Naive thymus-derived CD8-positive, alpha-beta T cell (primary cell): ENCODE data around the gene TNFRSF19. TPM values are rescaled to one million over a fixed set of nuclear protein-coding genes. Genes with fewer than 3 reads are reported as not detected.
"Not testable (repeated sequence)": the region's sequence is repeated elsewhere in the genome, so short reads cannot be mapped to it uniquely, and the experiment has no call there.

Experiments
- ATAC-seq, 2 donors: fragments of 150-1000 bp; cut with Tn5 transposase in 1 of 2; sonication (Bioruptor Pico), chemical (Tn5 transposase) in 1 of 2; 1 replicate in 1 of 2; 2 replicates in 1 of 2; pipeline ENCODE4 v1.10.0; 2021; ENCODE audit warnings: mild to moderate bottlenecking in 2 of 2, moderate library complexity in 2 of 2
- POLR2A ChIA-PET: fragments of 350-600 bp; sonication (Branson Sonifier 250); formaldehyde crosslinking; loops from one replicate; lab custom pipeline; 2021; ENCODE audit warnings: antibody characterized with exemption; lab: Charles Lee
- DNase-seq, 10 donors: peaks; one replicate each; pipeline versions ENCODE4 v3.0.0 to v3.0.0-alpha.2; 2020 to 2022
- H3K27ac Mint-ChIP-seq, 10 donors: one replicate each; pipeline ENCODE4 v1.8.0; 2020 to 2022; ENCODE audit warnings: mild to moderate bottlenecking in 10 of 10, mixed read lengths in 10 of 10, moderate library complexity in 4 of 10, inconsistent platforms in 1 of 10
- H3K27me3 Mint-ChIP-seq, 5 donors: one replicate each; pipeline ENCODE4 v1.8.0; 2021 to 2022; ENCODE audit warnings: mixed read lengths in 5 of 5
- H3K36me3 Mint-ChIP-seq, 3 donors: one replicate each; pipeline ENCODE4 v1.8.0; 2020 to 2022; ENCODE audit warnings: mixed read lengths in 3 of 3, mild to moderate bottlenecking in 2 of 3, inconsistent platforms in 1 of 3
- H3K4me1 Mint-ChIP-seq, 4 donors: one replicate each; pipeline ENCODE4 v1.8.0; 2021 to 2022; ENCODE audit warnings: mixed read lengths in 4 of 4
- H3K4me3 Mint-ChIP-seq, 10 donors: one replicate each; pipeline ENCODE4 v1.8.0; 2020 to 2022; ENCODE audit warnings: mild to moderate bottlenecking in 10 of 10, mixed read lengths in 10 of 10, moderate library complexity in 6 of 10, inconsistent platforms in 1 of 10
- H3K9me3 Mint-ChIP-seq, 9 donors: one replicate each; pipeline ENCODE4 v1.8.0; 2020 to 2022; ENCODE audit warnings: mixed read lengths in 9 of 9, mild to moderate bottlenecking in 3 of 9, inconsistent platforms in 1 of 9, moderate library complexity in 1 of 9
- polyA plus RNA-seq, 3 donors: library from polyadenylated mRNA; unstranded; fragments of 300-500 nt; fragmentation: Illumina TruSeq; gene quantifications; one replicate each; pipeline ENCODE4 v1.2.3, GENCODE V29; 2021
- total RNA-seq, 8 experiments: library from RNA in 2 of 8; stranded (reverse) in 2 of 8; gene quantifications; one replicate each; pipeline ENCODE4 v1.2.3 and lab custom pipeline; 2021 to 2026

TNFRSF19 gene
- total and polyA plus RNA-seq, 5 experiments from 2014 or later = 0.16 TPM; not detected in 4

DNA sequence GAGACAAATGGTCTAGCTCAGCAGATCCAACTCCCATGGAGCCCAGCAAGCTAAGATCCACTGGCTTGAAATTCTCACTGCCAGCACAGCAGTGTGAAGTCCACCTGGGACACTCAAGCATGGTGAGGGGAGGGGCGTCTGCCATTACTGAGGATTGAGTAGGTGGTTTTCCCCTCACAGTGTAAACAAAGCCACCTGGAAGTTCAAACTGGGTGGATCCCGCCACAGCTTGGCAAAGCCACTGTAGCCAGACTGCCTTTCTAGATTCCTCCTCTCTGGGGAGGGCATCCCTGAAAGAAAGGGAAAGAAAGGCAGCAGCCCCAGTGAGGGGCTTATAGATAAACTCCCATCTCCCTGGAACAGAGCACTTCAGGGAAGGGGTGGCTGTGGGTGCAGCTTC lies 24.1 kb downstream of the TNFRSF19 start:
- POLR2A ChIA-PET, DNase-seq, H3K36me3 Mint-ChIP-seq, H3K27ac Mint-ChIP-seq, ATAC-seq, H3K4me1 Mint-ChIP-seq, H3K4me3 Mint-ChIP-seq, H3K9me3 Mint-ChIP-seq: not testable (repeated sequence)
- H3K27me3 Mint-ChIP-seq = peaks cover 20 to 43% (median 24%) of the 10 kb centered on the region in 5 donors

- peaks cover 12 to 40% (median 29%) of the 10 kb centered on the region in 5 donors for H3K27me3 Mint-ChIP-seq
- no peak overlapping the region for H3K27ac Mint-ChIP-seq
- ATAC-seq (no peak), DNase-seq (no peak)
- POLR2A ChIA-PET = no interaction called here
- H3K9me3 Mint-ChIP-seq = peaks cover 0 to 13% (median 6%) of the 10 kb centered on the region in 9 donors
- H3K4me3 Mint-ChIP-seq = no peak overlapping the region
- no peaks in the 10 kb centered on the region for H3K4me1 Mint-ChIP-seq
- peaks cover 0 to 7% (median 5%) of the 10 kb centered on the region in 3 donors for H3K36me3 Mint-ChIP-seq
These were observed 28.2 kb downstream of the TNFRSF19 start for GRCh38 chr13:23598369-23598768.

DNA sequence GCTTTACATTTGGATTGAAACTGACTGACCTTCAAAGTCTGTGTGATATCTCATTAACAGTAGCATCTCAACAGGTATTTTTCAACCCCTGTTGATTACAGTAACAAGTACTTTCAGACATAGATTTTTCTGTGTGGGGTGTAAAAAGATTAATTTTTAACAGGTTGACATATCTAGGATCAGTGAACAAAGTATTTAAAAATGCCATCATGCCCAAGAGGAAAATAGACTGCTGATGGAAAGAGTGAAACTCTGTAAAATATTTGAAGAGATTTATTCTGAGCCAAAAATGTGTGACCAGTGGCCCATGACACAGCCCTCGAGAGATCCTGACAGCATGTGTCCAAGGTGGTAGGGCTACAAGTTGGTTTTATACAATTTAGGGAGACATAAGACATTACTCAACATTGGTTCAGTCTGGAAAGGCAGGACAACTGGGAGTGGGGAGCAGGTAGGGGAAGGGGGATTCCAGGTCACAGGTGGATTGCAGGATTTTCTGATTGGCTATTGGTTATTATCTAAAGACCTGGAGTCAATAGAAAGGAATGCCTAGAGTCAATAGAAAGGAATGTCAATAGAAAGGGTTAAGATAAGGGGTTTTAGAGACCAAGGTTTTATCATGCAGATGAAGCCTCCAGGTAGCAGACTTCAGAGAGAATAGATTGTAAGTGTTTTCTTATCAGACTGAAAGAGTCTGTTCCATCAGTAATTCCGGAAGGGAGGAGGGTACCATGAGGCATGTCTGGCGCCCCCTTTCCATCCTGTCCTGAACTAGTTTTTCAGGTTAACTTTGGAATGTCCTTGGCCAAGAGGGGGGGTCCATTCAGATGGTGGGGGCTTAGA lies 29.1 kb downstream of the TNFRSF19 start:
- H3K36me3 Mint-ChIP-seq = peaks cover 0 to 7% (median 5%) of the 10 kb centered on the region in 3 donors
- H3K9me3 Mint-ChIP-seq = peaks cover 0 to 13% (median 6%) of the 10 kb centered on the region in 9 donors
- H3K4me3 Mint-ChIP-seq = no peak overlapping the region
- H3K27me3 Mint-ChIP-seq = peaks cover 12 to 43% (median 29%) of the 10 kb centered on the region in 5 donors
- POLR2A ChIA-PET = no interaction called here
- DNase-seq (no peak), ATAC-seq (no peak)
- no peak overlapping the region for H3K27ac Mint-ChIP-seq
- no peaks in the 10 kb centered on the region for H3K4me1 Mint-ChIP-seq

DNA sequence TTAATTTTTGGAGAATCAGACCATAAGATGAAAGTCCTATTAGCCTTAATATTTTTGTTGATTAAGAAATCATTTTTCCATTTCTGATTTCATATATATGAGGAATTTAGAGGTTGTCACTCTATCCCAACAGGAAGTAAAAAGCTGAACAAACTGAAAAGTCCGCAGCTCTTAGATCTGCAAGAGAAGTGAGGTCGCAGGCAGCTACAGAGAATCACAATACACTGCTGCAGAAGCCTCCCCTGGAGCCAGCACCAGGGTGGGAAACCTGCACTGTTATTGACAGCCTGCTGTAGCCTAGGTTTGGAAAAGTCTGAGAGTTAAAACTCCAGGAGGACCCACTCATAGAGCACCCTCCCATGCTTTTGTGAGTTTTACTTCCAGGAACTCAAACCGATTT lies 29.9 kb downstream of the TNFRSF19 start:
- Mint-ChIP-seq H3K9me3 (peaks cover 0 to 13% (median 6%) of the 10 kb centered on the region in 9 donors), H3K27ac (no peak overlapping the region), H3K27me3 (peaks cover 12 to 41% (median 26%) of the 10 kb centered on the region in 5 donors), H3K4me1 (no peaks in the 10 kb centered on the region), H3K36me3 (peaks cover 0 to 7% (median 5%) of the 10 kb centered on the region in 3 donors), H3K4me3 (no peak overlapping the region)
- DNase-seq = no peak
- ATAC-seq = no peak
- POLR2A ChIA-PET = no interaction called here

DNA sequence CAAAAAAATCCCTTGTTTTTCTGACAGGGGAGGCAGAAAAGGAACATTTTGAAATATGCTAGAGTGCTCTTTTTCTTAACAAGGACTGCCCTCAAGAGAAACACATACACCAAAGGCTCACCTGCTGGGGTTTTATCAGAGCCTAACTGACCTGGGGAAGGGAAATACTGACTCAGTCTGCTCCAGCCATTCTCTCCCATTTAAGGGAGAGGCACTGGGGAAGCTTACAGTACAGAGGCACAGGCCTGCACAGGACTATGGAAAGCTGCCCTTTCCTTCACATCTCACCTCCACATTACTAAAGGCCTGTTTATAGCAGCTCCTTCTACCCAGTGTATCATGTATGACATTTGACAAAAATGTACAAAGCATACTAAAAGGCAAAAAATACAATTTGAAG lies 30.3 kb downstream of the TNFRSF19 start:
- no peak for ATAC-seq
- no peak for DNase-seq
- POLR2A ChIA-PET = no interaction called here
- H3K36me3 Mint-ChIP-seq = peaks cover 0 to 7% (median 5%) of the 10 kb centered on the region in 3 donors
- no peaks in the 10 kb centered on the region for H3K4me1 Mint-ChIP-seq
- peaks cover 0 to 13% (median 6%) of the 10 kb centered on the region in 9 donors for H3K9me3 Mint-ChIP-seq
- H3K27me3 Mint-ChIP-seq = peaks cover 8 to 36% (median 22%) of the 10 kb centered on the region in 5 donors
- H3K27ac Mint-ChIP-seq = no peak overlapping the region
- H3K4me3 Mint-ChIP-seq = no peak overlapping the region

DNA sequence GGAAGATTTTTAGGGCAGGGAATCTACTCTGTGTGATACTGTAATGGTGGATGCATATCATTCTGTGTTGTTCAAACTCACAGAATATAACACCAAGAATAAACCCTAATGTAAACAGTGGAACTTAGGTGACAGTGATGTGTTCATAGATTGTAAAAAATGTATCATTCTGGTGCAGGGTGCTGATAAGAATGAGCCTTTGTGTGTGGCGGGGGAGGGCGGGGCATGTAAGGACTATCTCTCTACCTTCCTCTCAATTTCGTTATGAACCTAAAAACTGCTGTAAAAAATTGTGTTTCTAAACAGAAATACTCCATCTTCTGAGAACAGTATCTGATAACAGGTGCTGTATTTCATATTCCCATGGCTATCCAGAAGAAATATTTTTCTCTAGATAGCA lies 35.6 kb downstream of the TNFRSF19 start:
- H3K4me1 Mint-ChIP-seq = peaks cover 3 to 17% (median 14%) of the 10 kb centered on the region in 4 donors

GRCh38 chr13:23608138-23608537 lies 37.9 kb downstream of the TNFRSF19 start:
- Mint-ChIP-seq H3K4me1 (peaks cover 3 to 17% (median 14%) of the 10 kb centered on the region in 4 donors), H3K27ac (no peak overlapping the region), H3K9me3 (no peaks in the 10 kb centered on the region), H3K27me3 (peaks cover 9 to 17% (median 13%) of the 10 kb centered on the region in 5 donors), H3K36me3 (no peaks in the 10 kb centered on the region), H3K4me3 (no peak overlapping the region)
- DNase-seq (no peak), ATAC-seq (no peak)
- POLR2A ChIA-PET = no interaction called here

More for the DNA sequence above, 35.6 kb downstream of the TNFRSF19 start:
- DNase-seq (no peak), ATAC-seq (no peak)
- Mint-ChIP-seq H3K36me3 (no peaks in the 10 kb centered on the region), H3K4me3 (no peak overlapping the region), H3K27ac (no peak overlapping the region), H3K27me3 (peaks cover 4 to 16% (median 9%) of the 10 kb centered on the region in 5 donors), H3K9me3 (peaks cover 0 to under 1% (median 0%) of the 10 kb centered on the region in 9 donors)
- POLR2A ChIA-PET = no interaction called here

GRCh38 chr13:23608701-23609413 lies 38.6 kb downstream of the TNFRSF19 start:
- Mint-ChIP-seq H3K36me3 (no peaks in the 10 kb centered on the region), H3K27ac (no peak overlapping the region), H3K27me3 (peaks cover 13 to 24% (median 15%) of the 10 kb centered on the region in 5 donors), H3K4me1 (peaks cover 3 to 17% (median 14%) of the 10 kb centered on the region in 4 donors), H3K9me3 (no peaks in the 10 kb centered on the region), H3K4me3 (peak overlapping the region in 3 of 10 donors; percentile 23 to 78 (median 28))
- no peak for ATAC-seq
- POLR2A ChIA-PET = no interaction called here
- DNase-seq = no peak

DNA sequence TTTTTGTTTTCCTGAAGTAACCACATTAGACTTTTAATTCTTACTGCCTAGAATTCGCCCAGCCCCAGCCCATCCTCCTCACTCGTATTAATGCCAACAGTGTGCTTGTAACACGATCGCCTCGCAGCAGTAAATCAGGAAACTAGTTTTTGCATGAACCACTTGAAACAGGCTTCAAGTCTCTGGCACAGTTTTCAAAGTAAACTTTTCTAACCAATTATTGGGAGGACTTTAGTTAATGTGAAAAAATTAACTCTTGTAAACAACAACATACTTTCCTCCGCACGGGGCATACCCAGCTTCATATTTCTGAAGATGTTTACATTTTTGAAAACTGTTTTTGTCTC lies 39.2 kb downstream of the TNFRSF19 start:
- Mint-ChIP-seq H3K4me3 (peak overlapping the region in 4 of 10 donors; percentile 23 to 78 (median 26)), H3K27me3 (peaks cover 15 to 29% (median 19%) of the 10 kb centered on the region in 5 donors), H3K27ac (peak overlapping the region in 1 of 10 donors; percentile 20)

DNA sequence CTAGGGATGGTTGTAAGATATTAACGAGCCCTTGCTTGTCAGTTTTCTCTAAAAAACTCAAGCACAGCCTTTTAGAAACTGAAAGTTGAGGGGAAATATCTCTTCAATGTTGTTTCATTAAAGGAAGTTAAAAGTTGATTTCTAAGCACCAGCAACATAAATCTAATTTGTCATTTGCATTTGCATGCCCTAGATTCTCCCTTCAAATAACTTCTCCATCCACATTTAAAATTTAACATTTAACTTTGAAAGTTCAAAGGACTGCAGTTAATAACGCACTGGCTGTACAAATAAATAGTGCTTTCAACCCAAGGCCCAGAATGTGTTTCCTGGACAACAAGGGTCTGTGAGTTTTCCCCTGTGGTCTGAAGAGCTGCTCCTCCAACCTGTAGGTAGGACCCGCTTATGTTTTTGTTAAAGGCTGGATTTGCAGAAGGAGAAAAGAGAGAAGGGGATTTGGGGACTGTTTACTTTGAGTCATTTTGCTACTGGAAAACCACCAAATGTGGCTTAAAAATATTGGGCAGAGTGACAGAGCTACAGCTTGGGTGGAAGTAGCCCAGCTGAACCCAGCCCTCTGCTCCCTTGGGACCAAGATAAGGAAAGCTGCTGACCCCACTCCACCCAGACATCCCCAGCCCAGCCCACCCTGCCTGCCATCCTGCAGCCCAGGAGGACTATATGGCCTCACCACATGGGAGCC lies 39.8 kb downstream of the TNFRSF19 start:
- Mint-ChIP-seq H3K4me3 (peak overlapping the region in 2 of 10 donors; percentile 28 to 78), H3K27me3 (peaks cover 16 to 30% (median 19%) of the 10 kb centered on the region in 5 donors), H3K36me3 (no peaks in the 10 kb centered on the region), H3K27ac (peak overlapping the region in 1 of 10 donors; percentile 20), H3K9me3 (no peaks in the 10 kb centered on the region), H3K4me1 (peaks cover 3 to 17% (median 14%) of the 10 kb centered on the region in 4 donors)
- POLR2A ChIA-PET = no interaction called here
- DNase-seq = no peak
- no peak for ATAC-seq

More for the DNA sequence above, 39.2 kb downstream of the TNFRSF19 start:
- Mint-ChIP-seq H3K36me3 (no peaks in the 10 kb centered on the region), H3K4me1 (peaks cover 3 to 17% (median 14%) of the 10 kb centered on the region in 4 donors), H3K9me3 (no peaks in the 10 kb centered on the region)
- ATAC-seq (no peak), DNase-seq (no peak)
- POLR2A ChIA-PET = no interaction called here

- Mint-ChIP-seq H3K4me1 (peaks cover 3 to 17% (median 14%) of the 10 kb centered on the region in 4 donors), H3K27me3 (peaks cover 16 to 30% (median 21%) of the 10 kb centered on the region in 5 donors), H3K27ac (no peak overlapping the region), H3K9me3 (no peaks in the 10 kb centered on the region), H3K36me3 (no peaks in the 10 kb centered on the region), H3K4me3 (no peak overlapping the region)
- no peak for DNase-seq
- ATAC-seq = no peak
- POLR2A ChIA-PET = no interaction called here
These were observed 40.8 kb downstream of the TNFRSF19 start for GRCh38 chr13:23610966-23611491.

- Mint-ChIP-seq H3K9me3 (no peaks in the 10 kb centered on the region), H3K4me3 (no peak overlapping the region), H3K36me3 (no peaks in the 10 kb centered on the region), H3K4me1 (peaks cover 3 to 17% (median 14%) of the 10 kb centered on the region in 4 donors), H3K27ac (no peak overlapping the region), H3K27me3 (peaks cover 16 to 30% (median 23%) of the 10 kb centered on the region in 5 donors)
- POLR2A ChIA-PET = no interaction called here
- DNase-seq (no peak), ATAC-seq (no peak)
These were observed 42.0 kb downstream of the TNFRSF19 start for GRCh38 chr13:23612182-23612581.
